Measurements from ENCODE around the gene OPALIN.
"Not testable (repeated sequence)": the region's sequence is repeated elsewhere in the genome, so short reads cannot be mapped to it uniquely, and the experiment has no call there.

The OPALIN gene

DNA sequence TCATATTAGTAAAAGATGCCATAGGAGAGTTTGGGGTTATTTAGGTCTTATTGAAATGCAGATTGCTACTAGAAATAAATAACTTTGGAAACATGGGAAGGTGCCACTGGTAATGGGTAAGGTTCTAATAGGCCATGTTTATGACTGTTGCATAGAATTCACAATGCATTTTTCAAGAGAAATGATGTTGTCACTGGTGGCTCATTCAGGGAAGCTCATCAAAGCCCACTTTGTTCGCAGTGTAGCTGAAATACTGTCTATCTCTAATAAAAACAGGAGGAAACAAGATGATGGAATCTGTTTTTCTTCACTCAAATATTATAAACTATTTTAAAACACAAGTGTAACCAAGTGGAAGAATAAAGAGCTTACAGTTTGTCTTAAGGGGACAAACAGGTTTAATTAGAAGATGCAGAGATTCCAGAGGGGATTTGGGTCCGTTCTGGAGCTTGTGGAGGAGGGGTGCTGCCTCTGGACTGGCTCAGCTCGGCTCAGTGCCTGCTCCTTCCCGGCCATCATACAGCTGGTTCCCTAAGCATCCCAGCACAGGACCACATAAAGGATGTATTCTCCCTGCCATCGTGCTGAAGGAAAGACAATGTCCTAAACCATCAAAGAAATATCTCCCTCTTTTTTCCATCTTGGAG, 20.4 kb downstream of the OPALIN start:
- DNase-seq (ENCODE audit: low read depth in 2 of 2): no peak

DNA sequence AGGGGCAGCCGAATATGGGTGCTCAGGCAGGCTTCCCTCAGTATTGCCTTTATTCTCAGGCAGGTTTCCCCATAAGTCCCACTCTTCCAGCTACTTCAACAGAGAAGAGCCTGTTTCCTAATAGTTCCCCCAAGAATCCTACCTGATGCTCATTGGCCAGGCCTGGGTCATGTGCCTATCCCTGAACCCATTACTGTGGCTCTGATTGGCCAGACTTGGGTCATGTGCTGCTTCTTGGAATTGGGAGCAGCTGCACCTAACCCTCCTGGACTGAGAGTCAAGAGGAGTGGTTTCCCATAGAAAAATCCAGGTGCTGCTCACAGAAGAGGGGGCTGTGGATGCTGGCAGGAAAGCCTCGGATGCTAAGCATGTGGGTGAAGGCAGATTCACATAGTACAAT, 21.7 kb downstream of the OPALIN start:
- DNase-seq (ENCODE audit: low read depth in 2 of 2): no peak

DNA sequence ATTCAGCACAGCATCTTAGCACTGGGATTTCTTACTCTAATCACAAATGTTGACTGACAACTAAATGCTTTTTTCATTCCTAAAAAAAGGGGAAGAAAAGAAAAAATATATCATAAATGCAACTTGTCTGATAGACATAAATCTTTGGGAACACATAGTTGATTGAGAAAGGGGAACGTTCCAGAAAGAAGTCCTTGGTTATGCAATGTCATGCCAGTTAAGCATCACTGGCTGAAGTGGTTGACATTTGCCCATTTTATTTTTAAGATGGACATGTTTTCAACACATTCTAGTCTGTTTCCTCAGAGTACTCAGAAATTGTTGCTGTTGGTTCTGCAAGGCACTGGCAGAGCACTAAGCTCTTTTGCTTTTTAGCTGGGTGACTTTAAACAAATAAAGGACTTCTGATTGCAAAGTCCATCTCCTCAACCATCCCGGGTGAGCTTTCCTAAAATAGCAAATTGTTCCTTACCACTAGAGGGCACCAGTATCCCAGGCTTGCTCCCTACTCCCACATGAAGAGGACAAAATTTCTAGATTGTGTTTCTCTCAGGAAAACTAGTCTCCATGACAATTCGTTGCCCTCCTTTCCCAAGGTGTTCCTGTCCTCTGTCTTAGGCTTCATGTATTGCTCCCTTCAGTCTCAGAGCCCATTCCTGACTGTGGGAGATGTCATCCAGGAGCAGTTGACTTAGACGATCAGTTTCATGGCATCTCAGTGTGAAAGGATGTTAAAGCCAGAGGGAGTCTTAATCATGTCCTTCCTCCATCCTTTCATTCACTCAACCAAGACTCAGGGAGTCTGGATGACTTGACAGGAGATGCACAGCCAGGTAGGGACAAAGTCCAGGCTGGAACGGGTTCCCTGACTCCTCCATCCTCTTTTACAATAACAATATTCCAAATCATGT, 23.9 kb downstream of the OPALIN start:
- no peak for DNase-seq (ENCODE audit: low read depth in 2 of 2)

DNA sequence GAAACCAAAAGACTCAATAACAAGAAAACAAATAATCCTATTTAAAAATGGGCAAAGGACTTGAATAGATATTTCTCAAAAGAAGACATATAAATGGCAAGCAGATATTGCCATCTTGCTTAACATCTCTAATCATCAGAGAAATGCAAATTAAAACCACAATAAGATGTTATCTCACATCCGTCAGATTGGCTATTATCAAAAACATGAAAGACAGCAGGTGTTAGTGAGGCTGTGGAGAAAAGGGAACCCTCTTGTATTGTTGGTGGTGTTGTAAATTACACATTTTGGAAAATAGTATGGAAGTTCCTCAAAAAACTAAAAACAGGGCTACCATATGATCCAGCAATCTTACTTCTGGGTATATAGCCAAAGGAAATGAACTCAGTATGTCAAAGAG, 25.7 kb downstream of the OPALIN start:
- DNase-seq (ENCODE audit: low read depth in 2 of 2): no peak

DNA sequence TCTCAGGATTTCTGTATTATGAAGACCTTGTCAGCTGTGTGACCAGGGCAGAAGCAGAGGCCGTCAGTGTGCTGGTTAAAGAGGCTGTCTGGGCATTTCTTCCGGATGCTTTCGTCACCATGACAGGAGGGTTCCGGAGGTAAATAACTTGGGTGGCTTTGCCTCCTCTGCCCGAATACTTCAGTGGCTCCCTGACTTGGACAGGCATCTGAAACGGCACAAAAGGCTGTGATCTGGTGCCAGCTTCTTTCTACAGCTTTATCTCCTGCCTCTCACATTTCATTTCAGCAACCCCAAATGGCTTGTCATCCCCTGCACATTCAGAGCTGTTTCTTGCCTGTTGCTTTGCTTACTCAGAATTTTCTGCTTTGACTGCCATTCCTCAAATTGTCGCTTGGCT, 31.3 kb downstream of the OPALIN start:
- no peak for DNase-seq (ENCODE audit: low read depth in 2 of 2)

DNA sequence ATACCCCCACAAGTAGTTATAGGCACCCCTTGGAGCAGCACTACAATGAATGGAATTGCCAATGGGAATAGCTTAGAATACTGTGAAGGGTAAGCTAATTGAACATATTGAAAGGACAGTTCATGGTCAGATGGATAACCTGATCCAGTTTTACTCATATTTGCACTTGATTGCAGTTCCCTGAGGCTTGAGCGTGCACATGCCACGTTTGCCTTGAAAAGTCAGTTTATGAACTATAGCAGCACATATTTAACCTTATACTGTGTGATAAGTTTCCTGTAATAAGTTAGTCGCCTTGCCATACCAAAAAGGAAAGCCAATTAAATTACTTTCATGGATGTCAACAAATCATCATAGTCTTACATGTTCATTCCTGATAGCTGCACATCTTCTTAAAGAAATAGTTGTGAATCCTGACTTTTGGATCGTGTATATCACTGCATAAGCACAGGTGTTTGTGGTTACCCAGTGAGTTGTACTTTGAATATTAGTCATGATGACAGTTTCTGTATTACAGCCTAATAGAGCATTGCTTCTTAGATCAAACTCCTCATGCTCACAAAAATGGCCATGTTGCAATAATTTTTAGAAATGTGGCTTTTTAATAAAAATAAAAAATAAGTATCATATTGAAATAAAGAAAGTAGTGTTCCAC, 33.0 kb downstream of the OPALIN start:
- no peak for DNase-seq (ENCODE audit: low read depth in 2 of 2)

DNA sequence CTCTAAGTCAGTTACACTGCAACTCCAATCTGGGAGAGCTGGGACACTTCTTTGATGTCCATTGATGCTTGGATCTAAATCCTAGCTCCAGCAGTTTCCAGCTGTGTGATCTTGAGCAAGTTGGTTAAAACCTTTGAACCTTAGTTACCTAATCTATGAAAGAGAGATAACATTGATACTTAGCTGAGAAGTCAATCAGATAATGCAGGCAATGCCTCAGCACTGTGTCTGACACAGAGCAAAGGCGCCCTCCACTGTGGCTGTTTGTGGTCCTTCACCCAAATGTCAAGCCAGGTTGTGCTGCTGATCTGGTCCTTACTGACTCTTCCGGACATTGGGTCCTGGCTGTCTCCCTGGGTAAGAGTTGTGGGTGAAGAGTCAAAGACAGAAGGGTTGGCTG, 34.4 kb downstream of the OPALIN start:
- no peak for DNase-seq (ENCODE audit: low read depth in 2 of 2)

DNA sequence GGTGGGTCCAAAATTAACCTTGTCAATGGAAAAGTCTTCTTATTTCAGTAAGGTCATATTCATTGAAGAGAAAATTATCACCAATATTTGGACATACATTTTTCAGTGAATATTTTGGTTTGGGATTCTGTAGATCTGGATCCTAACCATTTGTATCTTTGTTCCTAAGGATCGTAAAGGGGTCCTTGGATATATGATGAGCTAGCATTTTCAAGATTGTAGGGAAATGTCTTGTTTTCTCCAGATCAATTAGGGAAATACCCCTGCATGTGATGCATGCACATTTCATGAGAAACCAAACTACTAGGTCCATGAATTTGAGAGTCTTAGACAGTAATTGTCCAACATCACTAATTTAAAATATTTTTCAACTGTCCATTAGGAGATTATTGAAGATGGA, 36.5 kb downstream of the OPALIN start:
- DNase-seq (ENCODE audit: low read depth in 2 of 2): no peak

DNA sequence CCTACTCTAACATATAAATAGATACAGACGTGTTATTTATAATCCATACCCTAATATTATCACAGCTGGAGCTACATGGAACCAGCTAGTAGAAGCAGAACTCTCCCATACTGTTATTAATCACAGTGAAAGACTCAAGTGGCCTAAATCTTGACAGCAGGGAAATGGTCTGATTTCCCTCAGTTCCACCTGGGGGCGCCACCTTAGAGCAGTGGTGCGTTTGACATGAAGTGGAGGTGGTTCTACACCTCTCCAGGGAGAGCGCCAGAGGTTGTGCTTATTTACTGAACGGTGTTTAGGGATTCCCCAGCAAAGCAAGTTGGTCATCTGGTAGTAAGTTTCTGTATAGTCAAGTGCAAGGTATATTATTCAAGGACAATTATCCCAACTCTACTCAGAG, 37.0 kb downstream of the OPALIN start:
- DNase-seq (ENCODE audit: low read depth in 2 of 2): no peak

DNA sequence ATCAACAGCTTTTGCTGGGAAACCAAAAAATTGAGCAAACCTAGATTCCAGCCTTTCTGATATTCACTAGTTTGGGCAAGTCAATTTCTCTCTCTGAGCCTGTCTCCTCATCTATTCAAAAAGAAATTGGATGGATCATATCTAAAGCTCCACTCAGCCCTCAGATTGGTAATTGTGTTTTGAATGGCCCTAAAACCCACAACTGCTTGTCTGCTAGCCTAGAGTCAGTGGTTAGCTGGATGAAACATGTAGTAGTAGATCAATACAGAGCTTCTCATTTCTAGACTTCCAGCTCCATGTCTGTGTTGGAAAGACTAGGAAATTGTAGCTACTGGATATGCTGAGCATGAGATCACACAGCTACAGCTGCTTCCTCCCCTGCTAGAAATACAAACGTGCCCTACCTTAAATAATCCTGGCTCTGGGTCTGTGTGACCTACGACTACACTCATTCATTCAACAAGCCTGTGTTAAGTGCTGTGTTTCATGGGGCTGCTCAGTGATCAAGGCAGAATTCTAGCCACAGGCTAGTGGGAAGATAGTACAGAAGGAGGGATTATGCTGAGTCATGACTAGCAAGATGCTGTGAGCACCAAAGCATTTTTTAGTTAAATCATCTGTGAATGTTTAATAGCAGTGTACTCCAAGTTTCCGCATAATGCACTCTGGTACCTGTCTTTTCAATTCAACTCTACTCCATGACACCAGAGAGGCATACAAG, 38.9 kb downstream of the OPALIN start:
- DNase-seq (ENCODE audit: low read depth in 2 of 2): no peak

DNA sequence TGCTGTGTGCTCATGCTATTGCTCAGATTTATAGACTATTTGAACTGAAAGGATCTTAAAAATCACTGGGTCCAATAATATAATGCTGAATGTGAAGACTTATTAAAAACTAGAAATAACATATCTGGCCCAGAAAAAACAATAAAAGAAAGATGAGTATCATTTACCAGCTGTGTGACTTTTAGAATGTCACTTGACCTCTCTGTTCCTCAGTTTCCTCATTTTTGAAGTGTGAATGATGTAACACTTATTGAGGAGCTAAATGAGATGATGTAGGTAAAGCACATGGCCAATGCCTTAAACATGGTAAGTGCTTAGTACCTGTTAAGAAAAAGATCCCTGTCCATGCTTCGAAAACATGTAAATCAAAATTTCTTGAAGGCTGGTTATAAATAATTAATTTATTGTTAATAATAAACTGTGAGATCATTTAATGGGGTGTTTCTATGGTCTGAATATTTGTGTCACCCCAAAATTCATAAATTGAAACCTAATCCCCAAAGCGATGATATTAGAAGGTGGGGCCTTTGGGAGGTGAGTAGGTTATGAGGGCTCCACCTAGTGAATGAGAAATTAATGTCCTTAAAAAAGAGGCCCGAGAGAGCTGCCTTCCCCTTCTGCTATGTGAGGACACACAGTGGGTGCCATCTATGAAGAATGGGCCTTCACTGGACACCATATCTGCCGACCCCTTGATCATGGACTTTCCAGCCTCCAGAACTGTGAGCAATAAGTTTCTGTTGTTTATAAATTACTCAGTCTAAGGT, 41.6 kb downstream of the OPALIN start:
- no peak for DNase-seq (ENCODE audit: low read depth in 2 of 2)

DNA sequence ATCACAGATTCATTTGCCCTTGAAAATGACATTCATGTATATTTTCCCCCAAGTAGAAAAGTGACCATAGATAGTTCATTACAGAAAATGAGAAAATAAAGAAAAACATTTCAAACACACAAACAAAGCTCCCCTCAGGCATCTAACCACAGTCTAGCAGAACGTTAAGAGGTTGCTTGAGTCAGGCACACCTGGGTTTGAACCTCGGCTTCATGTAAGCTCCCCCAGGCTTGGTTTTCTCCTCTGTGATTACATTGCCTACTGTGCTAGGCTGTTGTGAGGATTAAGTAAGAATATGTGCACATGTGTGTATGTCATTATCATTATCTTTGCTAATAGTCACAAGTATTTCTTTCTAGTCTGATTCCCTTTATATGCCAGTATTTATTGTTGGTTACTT, 45.5 kb downstream of the OPALIN start:
- DNase-seq (ENCODE audit: low read depth in 2 of 2): no peak

DNA sequence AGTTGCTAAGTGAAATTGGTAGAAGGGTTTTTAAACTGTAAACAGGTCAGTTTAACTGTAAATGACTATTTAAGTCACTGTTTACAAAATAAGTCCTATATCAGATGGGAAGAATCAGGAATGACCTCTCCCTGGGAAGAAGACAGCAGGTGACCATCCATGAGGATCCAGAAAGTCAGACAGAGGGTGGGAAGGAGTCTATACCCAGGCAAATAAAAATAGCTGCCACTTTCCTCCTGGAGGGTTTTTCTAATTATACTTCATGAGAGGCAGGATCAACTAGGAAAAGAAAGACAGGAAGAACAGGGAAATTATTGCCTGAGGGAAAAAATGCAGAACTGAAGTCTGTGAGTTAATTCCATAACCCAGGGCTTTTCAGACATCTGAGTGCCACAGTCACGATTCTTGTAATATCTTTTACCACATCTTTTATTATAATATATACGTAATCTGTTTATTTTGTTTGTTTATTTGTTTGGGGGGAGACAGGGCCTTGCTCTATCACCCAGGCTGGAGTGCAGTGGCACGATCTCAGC, 47.6 kb downstream of the OPALIN start:
- no peak for DNase-seq (ENCODE audit: low read depth in 2 of 2)

DNA sequence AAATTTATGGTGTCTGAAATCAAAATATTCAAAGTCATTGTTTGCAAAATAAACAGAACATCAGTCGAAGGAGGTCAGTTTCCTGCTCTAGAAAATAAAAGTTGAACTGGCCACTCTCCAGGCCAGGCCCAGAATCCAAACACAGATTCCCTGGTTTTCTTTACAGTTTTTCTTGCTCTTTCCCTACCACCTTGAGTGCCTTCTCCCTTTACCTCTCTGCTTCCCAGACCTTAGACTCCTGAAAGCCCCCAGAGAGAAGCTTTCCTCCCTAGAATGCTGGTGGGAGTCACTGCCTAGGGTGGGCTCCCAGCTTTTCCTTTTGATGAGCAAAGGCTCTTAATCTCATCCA, 48.5 kb downstream of the OPALIN start:
- DNase-seq (ENCODE audit: low read depth in 2 of 2): no peak

DNA sequence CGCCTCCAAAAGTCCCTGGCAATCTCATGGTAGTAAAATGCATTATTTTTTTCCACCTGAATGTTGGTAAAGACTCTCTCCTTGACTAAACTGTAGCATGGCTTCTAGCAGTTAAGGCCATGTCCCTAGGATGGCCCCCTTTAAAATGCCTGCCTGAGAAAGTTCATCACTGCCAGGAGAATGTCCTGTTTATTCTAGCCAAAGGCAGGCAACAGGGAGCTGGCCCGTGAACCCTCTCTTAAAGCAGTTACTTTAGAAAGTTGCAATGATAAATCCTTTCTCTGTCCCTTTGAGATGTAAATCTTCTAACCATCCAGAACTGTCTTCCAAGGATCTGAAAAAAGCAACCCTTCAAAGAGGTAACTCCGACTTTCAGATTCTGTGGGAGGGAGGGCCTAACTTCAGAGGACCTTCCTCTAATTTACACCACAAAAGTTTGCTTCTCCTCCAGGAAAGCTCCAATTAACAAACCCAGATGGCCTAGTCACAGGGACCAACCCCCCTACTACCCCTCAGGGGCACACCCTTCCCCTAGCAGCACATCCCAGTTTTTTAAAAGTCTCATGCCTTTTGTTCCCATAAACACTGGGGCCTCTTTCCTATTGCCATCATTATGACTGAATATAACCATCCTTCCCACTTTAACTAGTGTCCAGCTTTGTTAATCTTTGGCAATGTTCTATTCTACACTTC, 49.0 kb downstream of the OPALIN start:
- no peak for DNase-seq (ENCODE audit: low read depth in 2 of 2)

DNA sequence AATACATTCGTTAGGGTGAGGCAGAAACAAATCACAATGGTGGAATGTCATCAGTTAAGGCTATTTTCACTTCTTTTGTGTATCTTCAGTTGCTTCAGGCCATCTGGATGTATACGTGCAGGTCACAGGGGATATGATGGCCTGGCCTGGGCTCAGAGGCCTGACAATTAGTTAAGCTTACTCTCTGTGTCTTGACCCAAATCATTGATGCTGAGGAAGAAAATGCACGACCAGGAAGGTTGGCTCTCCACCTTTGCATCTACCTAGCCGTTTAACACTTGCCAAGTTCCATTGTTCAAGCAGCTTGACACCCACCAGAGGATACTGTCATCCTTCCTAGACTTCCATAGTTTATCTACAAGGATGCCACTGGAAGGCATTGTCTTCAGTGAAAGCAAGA, 49.9 kb downstream of the OPALIN start:
- DNase-seq (ENCODE audit: low read depth in 2 of 2): not testable (repeated sequence)

DNA sequence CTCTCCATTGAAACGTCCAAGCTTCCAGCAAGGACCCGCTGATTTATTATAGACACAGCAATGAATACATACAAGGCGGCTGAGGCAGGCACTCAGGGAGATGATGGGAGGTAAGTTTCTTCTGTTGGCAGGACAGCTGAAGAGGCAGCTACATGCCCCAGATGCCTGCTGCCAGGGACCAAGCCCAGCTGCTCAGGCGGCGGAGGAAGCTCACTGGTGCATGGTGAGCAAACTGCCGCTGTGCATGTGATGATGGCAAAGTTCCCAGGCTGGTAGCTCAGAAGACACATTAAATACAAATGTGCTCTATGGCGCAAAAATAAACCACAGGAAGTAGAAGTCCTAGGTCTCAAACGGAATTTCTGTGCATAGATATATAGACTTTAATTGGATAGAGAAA, 52.3 kb downstream of the OPALIN start:
- no peak for DNase-seq (ENCODE audit: low read depth in 2 of 2)

DNA sequence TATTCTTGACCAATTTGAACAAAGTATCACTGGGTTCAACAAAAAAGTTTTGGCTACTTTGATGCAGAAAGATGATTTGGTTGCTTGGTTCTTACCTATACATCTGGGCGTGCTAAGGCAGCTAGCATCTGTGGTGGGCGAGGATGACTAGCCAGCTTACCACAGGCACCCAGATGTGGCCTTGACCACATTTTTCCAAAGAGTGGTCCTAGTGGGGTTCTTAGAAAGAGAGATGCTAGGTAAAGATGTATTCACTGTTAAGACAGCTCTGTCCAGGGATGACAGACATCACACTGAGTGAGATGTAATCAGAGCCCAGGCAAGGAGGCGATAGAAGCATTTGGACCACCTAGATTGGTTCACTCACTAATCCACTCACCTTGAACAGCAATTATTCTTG, 53.8 kb downstream of the OPALIN start:
- no peak for DNase-seq (ENCODE audit: low read depth in 2 of 2)

DNA sequence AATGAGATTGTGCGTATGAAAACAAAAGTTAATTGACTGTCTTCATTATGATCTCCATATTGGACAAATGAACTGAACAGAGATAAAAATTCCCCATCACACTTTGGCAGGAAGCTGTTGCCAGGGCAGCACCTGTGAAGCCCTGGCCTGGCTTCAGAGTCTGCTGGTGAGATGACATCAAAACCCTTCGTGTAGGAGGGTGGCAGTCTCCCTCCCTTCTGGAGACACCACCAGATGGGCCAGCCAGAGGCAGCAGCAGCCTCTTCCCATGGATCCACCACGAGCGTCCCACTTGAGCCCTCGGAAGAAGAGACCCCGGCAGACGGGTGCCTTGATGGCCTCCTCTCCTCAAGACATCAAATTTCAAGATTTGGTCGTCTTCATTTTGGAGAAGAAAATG, 54.6 kb downstream of the OPALIN start, which contains the start of gene DNTT:
DNTT (plus strand) TSS at position 205 of the 400 bp plus-strand sequence; CDS start at position 269, 64 bp downstream.
- no peak for DNase-seq (ENCODE audit: low read depth in 2 of 2)

DNA sequence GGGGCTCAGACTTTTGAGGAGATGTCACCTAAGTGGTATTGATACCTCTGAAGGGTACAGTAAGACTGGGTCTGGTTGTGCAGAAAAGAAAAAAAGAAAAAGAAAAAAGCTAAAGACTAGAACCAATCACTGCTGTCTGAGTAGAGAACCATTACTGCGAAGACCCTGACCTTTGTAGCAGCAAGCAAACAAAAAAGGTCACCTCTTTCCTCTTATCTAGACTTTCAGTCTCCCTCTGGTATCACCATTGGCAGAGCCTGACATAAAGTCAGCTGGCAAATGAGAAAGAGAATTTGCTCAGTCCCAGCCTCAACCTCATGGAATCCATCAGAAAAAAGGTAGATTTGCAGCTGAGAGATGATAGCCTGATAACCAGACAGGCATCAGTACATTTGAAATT, 57.2 kb downstream of the OPALIN start:
- DNase-seq (ENCODE audit: low read depth in 2 of 2): no peak

DNA sequence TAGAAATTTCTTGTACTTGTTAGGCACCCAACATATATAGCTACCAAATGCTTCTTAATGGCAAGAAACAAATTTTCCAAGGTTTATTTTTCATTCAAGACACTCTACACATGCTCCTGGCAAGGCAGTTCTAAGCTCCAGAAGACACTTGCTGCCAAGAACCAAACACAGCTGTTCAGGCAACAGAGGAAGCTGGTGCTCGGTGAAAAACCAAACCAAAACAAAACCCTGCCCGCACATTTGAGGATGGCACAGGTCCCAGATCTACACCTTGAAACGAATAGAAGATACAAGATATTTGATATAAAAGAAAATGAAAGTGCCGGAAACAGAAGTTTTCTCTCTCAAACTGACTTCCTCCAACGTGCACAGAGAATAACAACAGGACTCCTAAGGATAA, 59.4 kb downstream of the OPALIN start:
- no peak for DNase-seq (ENCODE audit: low read depth in 2 of 2)

Measured in stimulated activated CD4-positive, alpha-beta T cell treated with anti-CD3 and anti-CD28 coated beads, Interleukin-1b, Interleukin-23, amount 100 ng/mL, for 4 hours (primary cell).